Ectodermal cell (in vitro differentiated cells): ENCODE measurements around the gene GPX7.
A peak's percentile ranks its signal among the peaks of the same experiment; 100 is the strongest.

Source experiments
- H3K27ac ChIP-seq: 2 replicates; pipeline ENCODE4 v1.7.0; 2013; ENCODE audit warnings: mild to moderate bottlenecking, low read depth, low read length; ENCODE audit not compliant: insufficient read depth, poor library complexity, severe bottlenecking
- H3K27me3 ChIP-seq: 2 replicates; pipeline ENCODE4 v1.7.0; 2013; ENCODE audit warnings: mild to moderate bottlenecking, low read length; ENCODE audit not compliant: insufficient read depth, control insufficient read depth, poor library complexity, severe bottlenecking
- H3K36me3 ChIP-seq: one replicate; pipeline ENCODE4 v1.7.0; 2013; ENCODE audit warnings: low read length; ENCODE audit not compliant: control insufficient read depth, insufficient read depth
- H3K4me1 ChIP-seq: one replicate; pipeline ENCODE4 v1.7.0; 2013; ENCODE audit warnings: low read length; ENCODE audit not compliant: control insufficient read depth, insufficient read depth
- H3K4me3 ChIP-seq: 2 replicates; pipeline ENCODE4 v1.7.0; 2013; ENCODE audit warnings: low read depth, low read length, control low read depth; ENCODE audit not compliant: insufficient read depth
- H3K9me3 ChIP-seq: 2 replicates; pipeline ENCODE4 v1.7.0; 2013; ENCODE audit warnings: mild to moderate bottlenecking, low read length, moderate library complexity; ENCODE audit not compliant: control insufficient read depth
- WGBS, 2 experiments: methylation state at CpG; one replicate each; pipeline ENCODE4 v1.1.7; 2013; ENCODE audit warnings: missing lambda C conversion rate in 2 of 2; 5-methylcytosine and 5-hydroxymethylcytosine counted together

The GPX7 gene

GRCh38 chr1:52585474-52585873 is 16.7 kb upstream of the GPX7 start:
- H3K4me1 ChIP-seq = peaks cover 30% of the 10 kb centered on the region
- WGBS, 2 experiments = 87 to 94% methylated on average over 1 of the region's 1 CpG
- no peak overlapping the region for H3K27ac ChIP-seq
- no peaks in the 10 kb centered on the region for H3K9me3 ChIP-seq
- H3K4me3 ChIP-seq = no peak overlapping the region
- H3K36me3 ChIP-seq = no peaks in the 10 kb centered on the region
- no peaks in the 10 kb centered on the region for H3K27me3 ChIP-seq

GRCh38 chr1:52588027-52588426 is 14.1 kb upstream of the GPX7 start:
- H3K27ac ChIP-seq = no peak overlapping the region
- peaks cover 38% of the 10 kb centered on the region for H3K4me1 ChIP-seq
- H3K36me3 ChIP-seq = no peaks in the 10 kb centered on the region
- no peaks in the 10 kb centered on the region for H3K9me3 ChIP-seq
- H3K4me3 ChIP-seq = no peak overlapping the region
- no peaks in the 10 kb centered on the region for H3K27me3 ChIP-seq

GRCh38 chr1:52588535-52588934 is 13.6 kb upstream of the GPX7 start:
- Histone ChIP-seq H3K27me3 (no peaks in the 10 kb centered on the region), H3K27ac (no peak overlapping the region), H3K4me1 (peaks cover 38% of the 10 kb centered on the region), H3K4me3 (no peak overlapping the region), H3K36me3 (no peaks in the 10 kb centered on the region), H3K9me3 (no peaks in the 10 kb centered on the region)
- WGBS, 2 experiments = 93 to 97% methylated on average over 1 of the region's 1 CpG

- Histone ChIP-seq H3K36me3 (no peaks in the 10 kb centered on the region), H3K4me1 (peaks cover 42% of the 10 kb centered on the region), H3K27ac (peak overlapping the region; percentile 71), H3K4me3 (peak overlapping the region; percentile 26), H3K27me3 (no peaks in the 10 kb centered on the region), H3K9me3 (no peaks in the 10 kb centered on the region)
- 25 to 31% methylated on average over 6 of the region's 6 CpGs for WGBS, 2 experiments
Observed at GRCh38 chr1:52590266-52590665, 11.9 kb upstream of the GPX7 start.

- Histone ChIP-seq H3K4me1 (peaks cover 32% of the 10 kb centered on the region), H3K36me3 (no peaks in the 10 kb centered on the region), H3K27me3 (no peaks in the 10 kb centered on the region), H3K4me3 (no peak overlapping the region), H3K27ac (no peak overlapping the region), H3K9me3 (no peaks in the 10 kb centered on the region)
- WGBS, 2 experiments = 91 to 98% methylated on average over 4 to 5 of the region's 5 CpGs
Observed at GRCh38 chr1:52592637-52593323, 9.4 kb upstream of the GPX7 start.

- no peaks in the 10 kb centered on the region for H3K36me3 ChIP-seq
- no peaks in the 10 kb centered on the region for H3K9me3 ChIP-seq
- peaks cover 30% of the 10 kb centered on the region for H3K4me1 ChIP-seq
- no peak overlapping the region for H3K4me3 ChIP-seq
- H3K27me3 ChIP-seq = no peaks in the 10 kb centered on the region
- H3K27ac ChIP-seq = no peak overlapping the region
- 94 to 97% methylated on average over 1 of the region's 1 CpG for WGBS, 2 experiments
Observed at GRCh38 chr1:52593495-52593894, 8.7 kb upstream of the GPX7 start.

- no peak overlapping the region for H3K27ac ChIP-seq
- no peak overlapping the region for H3K4me3 ChIP-seq
- H3K4me1 ChIP-seq = peaks cover 15% of the 10 kb centered on the region
- H3K36me3 ChIP-seq = no peaks in the 10 kb centered on the region
- WGBS, 2 experiments = 72 to 74% methylated on average over 3 of the region's 3 CpGs
- H3K9me3 ChIP-seq = no peaks in the 10 kb centered on the region
- no peaks in the 10 kb centered on the region for H3K27me3 ChIP-seq
Observed at GRCh38 chr1:52595061-52595460, 7.1 kb upstream of the GPX7 start.

- H3K4me3 ChIP-seq = no peak overlapping the region
- H3K27ac ChIP-seq = no peak overlapping the region
- H3K9me3 ChIP-seq = no peaks in the 10 kb centered on the region
- H3K27me3 ChIP-seq = peaks cover 24% of the 10 kb centered on the region
- WGBS, 2 experiments = 77 to 81% methylated on average over 2 of the region's 2 CpGs
- no peaks in the 10 kb centered on the region for H3K36me3 ChIP-seq
- peaks cover 19% of the 10 kb centered on the region for H3K4me1 ChIP-seq
Observed at GRCh38 chr1:52597912-52598311, 4.3 kb upstream of the GPX7 start.

- Histone ChIP-seq H3K4me1 (peaks cover 19% of the 10 kb centered on the region), H3K4me3 (no peak overlapping the region), H3K27me3 (peaks cover 32% of the 10 kb centered on the region), H3K36me3 (no peaks in the 10 kb centered on the region), H3K27ac (no peak overlapping the region), H3K9me3 (no peaks in the 10 kb centered on the region)
- WGBS, 2 experiments = 94 to 95% methylated on average over 7 of the region's 7 CpGs
Observed at GRCh38 chr1:52598729-52599128, 3.4 kb upstream of the GPX7 start.

- Histone ChIP-seq H3K36me3 (no peaks in the 10 kb centered on the region), H3K4me3 (no peak overlapping the region), H3K4me1 (peaks cover 19% of the 10 kb centered on the region), H3K27ac (no peak overlapping the region), H3K9me3 (no peaks in the 10 kb centered on the region), H3K27me3 (peaks cover 37% of the 10 kb centered on the region)
- 92 to 94% methylated on average over 7 of the region's 7 CpGs for WGBS, 2 experiments
Observed at GRCh38 chr1:52599236-52599635, 2.9 kb upstream of the GPX7 start.
